ENCODE results near the gene TFDP1. TPM values are rescaled to one million over a fixed set of nuclear protein-coding genes. Genes with fewer than 3 reads are reported as not detected.

TFDP1 gene
- total RNA-seq, 1 donor from 2014 or later = 108 TPM

DNA sequence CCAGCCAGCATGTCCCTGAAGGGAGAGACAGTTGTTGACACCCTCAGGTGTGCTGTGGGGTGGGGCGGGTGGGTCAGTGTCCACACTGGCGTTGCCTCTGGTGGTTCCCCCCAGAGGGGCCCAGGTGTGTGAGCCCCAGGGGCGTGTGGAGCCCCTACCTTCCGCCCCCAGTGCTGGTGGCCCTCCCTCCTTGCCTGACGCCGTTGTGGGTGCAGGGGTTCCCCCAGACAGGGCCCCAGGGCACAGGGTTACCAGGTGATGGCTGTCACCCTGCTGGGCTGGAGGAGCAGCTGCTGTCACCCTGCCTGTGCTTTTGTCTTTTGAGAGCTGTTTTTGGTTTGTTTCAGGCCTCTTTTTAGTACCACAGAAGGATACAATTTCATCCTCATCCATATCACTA lies 46.3 kb downstream of the TFDP1 start:
- no peak overlapping the region for H3K4me3 Mint-ChIP-seq
- TF ChIP-seq, protein P1, sequence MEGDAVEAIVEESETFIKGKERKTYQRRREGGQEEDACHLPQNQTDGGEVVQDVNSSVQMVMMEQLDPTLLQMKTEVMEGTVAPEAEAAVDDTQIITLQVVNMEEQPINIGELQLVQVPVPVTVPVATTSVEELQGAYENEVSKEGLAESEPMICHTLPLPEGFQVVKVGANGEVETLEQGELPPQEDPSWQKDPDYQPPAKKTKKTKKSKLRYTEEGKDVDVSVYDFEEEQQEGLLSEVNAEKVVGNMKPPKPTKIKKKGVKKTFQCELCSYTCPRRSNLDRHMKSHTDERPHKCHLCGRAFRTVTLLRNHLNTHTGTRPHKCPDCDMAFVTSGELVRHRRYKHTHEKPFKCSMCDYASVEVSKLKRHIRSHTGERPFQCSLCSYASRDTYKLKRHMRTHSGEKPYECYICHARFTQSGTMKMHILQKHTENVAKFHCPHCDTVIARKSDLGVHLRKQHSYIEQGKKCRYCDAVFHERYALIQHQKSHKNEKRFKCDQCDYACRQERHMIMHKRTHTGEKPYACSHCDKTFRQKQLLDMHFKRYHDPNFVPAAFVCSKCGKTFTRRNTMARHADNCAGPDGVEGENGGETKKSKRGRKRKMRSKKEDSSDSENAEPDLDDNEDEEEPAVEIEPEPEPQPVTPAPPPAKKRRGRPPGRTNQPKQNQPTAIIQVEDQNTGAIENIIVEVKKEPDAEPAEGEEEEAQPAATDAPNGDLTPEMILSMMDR (conservative IDR thresholded peaks at IDR 0.05) = no peak
- H3K27me3 Mint-ChIP-seq (ENCODE audit: low read depth) = peaks cover 4% of the 10 kb centered on the region
- H3K36me3 Mint-ChIP-seq (ENCODE audit: low read depth) = peaks cover 35% of the 10 kb centered on the region
- H3K27ac Mint-ChIP-seq (ENCODE audit: unreplicated experiment) = no peak overlapping the region
- DNase-seq (ENCODE audit: low read depth, low spot score) = no peak
- peaks cover 3% of the 10 kb centered on the region for H3K9me3 Mint-ChIP-seq
- H3K4me1 Mint-ChIP-seq = peaks cover 13% of the 10 kb centered on the region

DNA sequence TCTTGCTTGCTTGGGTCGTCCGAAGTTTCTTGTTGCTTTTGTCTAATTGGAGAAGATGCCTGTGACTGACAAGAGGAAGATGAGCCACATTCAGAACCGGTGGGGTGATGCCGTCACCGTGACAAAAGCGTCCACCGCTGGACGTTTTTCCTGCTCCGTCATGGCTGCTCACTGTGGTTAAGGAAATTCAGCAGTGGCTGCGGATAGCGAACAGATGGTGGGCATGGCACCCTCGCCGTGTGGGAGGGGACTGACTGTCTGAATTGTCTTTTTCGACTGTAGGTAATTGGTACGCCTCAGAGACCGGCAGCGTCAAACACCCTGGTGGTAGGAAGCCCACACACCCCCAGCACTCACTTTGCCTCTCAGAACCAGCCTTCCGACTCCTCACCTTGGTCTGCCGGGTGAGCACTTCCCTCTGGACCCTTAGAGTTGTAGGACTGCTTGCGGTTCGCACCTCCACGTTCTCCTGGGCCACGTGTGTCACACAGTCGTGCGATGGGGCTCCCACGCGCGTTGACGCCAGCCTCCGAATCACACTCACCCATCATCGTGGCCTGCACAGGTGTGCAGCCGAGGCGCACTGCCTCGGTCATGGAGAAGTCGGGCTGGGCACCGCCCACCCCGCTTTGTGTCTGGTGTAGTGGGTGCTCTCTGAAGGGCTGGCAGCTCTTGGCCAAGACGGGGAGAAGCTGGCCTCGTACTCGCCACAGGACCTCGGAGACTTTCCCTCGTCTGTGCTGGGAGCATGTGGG lies 47.0 kb downstream of the TFDP1 start:
- DNase-seq (ENCODE audit: low read depth, low spot score) = no peak
- Mint-ChIP-seq H3K27ac (ENCODE audit: unreplicated experiment) (no peak overlapping the region), H3K4me3 (no peak overlapping the region), H3K27me3 (ENCODE audit: low read depth) (no peaks in the 10 kb centered on the region), H3K4me1 (peaks cover 7% of the 10 kb centered on the region), H3K36me3 (ENCODE audit: low read depth) (peaks cover 28% of the 10 kb centered on the region), H3K9me3 (no peaks in the 10 kb centered on the region)
- TF ChIP-seq, protein P1 (conservative IDR thresholded peaks at IDR 0.05) = no peak

DNA sequence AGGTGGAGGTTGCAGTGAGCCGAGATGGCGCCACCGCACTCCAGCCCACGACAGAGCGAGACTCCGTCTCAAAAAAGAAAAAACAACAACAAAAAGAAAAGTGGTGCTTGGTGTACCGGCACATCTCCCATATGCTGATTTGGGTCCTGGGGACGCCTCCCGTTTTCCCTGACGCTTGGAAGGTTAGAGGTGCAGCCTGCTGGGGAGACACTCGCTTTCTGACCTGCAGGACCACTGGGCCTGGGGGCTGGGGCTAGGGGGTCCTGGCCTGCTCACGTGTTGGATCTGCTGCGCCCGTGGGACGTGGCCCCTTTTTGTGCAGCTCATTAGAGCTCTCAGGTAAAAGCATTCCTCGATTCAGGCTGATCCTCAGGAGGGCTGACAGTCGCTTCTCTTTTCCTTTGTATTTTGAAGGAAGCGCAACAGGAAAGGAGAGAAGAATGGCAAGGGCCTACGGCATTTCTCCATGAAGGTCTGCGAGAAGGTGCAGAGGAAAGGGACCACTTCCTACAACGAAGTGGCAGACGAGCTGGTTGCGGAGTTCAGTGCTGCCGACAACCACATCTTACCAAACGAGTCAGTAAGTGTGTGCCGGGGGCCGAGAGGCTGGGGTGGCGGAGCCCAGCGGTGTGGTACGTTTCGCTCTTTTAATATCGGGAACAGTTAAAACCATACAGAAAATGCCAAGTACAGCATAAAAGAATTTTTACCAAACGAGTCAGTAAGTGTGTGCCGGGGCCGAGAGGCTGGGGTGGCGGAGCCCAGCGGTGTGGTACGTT lies 48.3 kb downstream of the TFDP1 start:
- TF ChIP-seq, protein P1 (conservative IDR thresholded peaks at IDR 0.05) = no peak
- peak overlapping the region; percentile 19 for H3K27ac Mint-ChIP-seq (ENCODE audit: unreplicated experiment)
- H3K27me3 Mint-ChIP-seq (ENCODE audit: low read depth) = no peaks in the 10 kb centered on the region
- DNase-seq (ENCODE audit: low read depth, low spot score) = no peak
- H3K4me1 Mint-ChIP-seq = no peaks in the 10 kb centered on the region
- peaks cover 27% of the 10 kb centered on the region for H3K36me3 Mint-ChIP-seq (ENCODE audit: low read depth)
- no peak overlapping the region for H3K4me3 Mint-ChIP-seq
- H3K9me3 Mint-ChIP-seq = no peaks in the 10 kb centered on the region

DNA sequence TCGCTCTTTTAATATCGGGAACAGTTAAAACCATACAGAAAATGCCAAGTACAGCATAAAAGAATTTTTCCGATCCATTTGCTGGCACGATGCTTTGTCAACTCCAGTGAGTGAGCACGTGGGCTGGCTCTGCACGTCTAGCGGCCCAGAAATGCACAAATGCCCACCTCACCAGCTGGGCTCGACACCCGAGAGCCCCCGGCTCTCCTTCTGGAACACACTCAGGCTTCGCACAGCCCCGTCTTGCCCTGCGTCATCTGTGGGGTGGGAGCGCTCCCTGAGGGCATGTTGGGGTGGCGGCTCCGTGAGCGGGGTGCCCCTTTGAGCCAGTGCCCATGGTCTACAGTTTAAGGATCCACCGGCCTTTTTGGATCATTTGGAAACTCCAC lies 48.9 kb downstream of the TFDP1 start:
- no peak for DNase-seq (ENCODE audit: low read depth, low spot score)
- Mint-ChIP-seq H3K4me1 (no peaks in the 10 kb centered on the region), H3K27ac (ENCODE audit: unreplicated experiment) (no peak overlapping the region), H3K27me3 (ENCODE audit: low read depth) (no peaks in the 10 kb centered on the region), H3K4me3 (no peak overlapping the region), H3K36me3 (ENCODE audit: low read depth) (peaks cover 30% of the 10 kb centered on the region), H3K9me3 (no peaks in the 10 kb centered on the region)
- TF ChIP-seq, protein P1 (conservative IDR thresholded peaks at IDR 0.05) = no peak

DNA sequence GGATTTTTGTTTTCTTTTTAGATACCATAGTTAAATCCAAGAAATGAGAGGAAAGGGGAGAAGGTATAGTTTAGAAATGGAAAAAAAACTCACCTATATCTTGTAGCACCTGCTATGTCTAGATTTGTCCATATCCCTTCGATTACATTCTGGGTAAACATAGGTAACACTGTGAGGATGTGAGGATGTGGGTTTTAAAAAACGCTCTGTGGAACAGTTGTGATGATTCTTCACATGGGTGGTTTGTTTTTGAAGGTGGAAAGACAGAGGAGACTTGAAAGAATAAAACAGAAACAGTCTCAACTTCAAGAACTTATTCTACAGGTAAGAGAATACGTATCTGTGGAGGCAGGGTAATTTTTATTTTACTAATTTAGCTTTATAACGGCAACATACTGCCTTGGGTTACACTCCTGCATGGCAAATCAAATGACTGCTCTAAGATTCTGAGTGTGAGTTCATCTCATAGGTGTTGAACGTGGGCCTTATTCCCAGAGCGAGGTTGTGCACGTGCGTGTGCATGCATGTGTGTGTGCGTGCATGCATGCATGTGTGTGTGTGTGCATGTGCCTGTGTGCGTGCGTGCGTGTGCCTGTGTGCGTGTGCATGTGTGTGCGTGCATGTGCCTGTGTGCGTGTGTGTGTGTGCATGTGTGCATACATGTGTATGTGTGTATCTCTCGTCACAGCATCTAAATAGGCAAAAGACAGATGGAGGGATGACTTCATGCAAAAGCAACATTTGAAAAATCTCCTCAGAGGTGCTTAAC lies 49.9 kb downstream of the TFDP1 start:
- no peaks in the 10 kb centered on the region for H3K4me1 Mint-ChIP-seq
- TF ChIP-seq, protein P1 (conservative IDR thresholded peaks at IDR 0.05) = no peak
- no peaks in the 10 kb centered on the region for H3K27me3 Mint-ChIP-seq (ENCODE audit: low read depth)
- H3K36me3 Mint-ChIP-seq (ENCODE audit: low read depth) = peaks cover 33% of the 10 kb centered on the region
- H3K27ac Mint-ChIP-seq (ENCODE audit: unreplicated experiment) = no peak overlapping the region
- H3K4me3 Mint-ChIP-seq = no peak overlapping the region
- no peaks in the 10 kb centered on the region for H3K9me3 Mint-ChIP-seq
- no peak for DNase-seq (ENCODE audit: low read depth, low spot score)

All from neural crest cell (in vitro differentiated cells).